HG03457 (cell line): Measurements from ENCODE around the gene MED12L.

Source experiments
- ATAC-seq: cut with Tn5 transposase; IDR thresholded peaks from one replicate; pipeline ENCODE4 v1.9.1; 2021; ENCODE audit warnings: moderate number of reproducible peaks; ENCODE audit not compliant: unreplicated experiment

MED12L gene

GRCh38 chr3:151283907-151284461 lies 198.5 kb downstream of the MED12L start:
- ATAC-seq, result no peak

DNA sequence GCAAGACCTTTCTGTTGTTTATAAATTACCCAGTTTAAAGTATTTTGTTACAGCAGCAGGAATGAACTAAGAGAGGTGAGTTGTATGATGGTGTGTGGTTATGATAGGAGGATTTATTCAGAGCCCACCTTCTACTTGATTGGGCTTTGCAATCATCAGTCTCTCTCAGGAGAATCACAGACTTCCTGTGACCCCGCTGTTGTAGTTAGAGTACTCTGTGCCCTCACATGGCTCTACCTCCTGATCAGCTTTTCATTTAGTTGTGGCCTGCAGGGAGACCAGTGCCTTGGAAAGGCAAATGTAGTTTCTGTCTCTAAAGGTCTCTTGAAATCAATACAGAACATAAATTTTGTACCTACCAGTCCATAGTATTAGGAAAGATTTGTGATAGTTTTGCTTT lies 200.5 kb downstream of the MED12L start:
- no peak for ATAC-seq

DNA sequence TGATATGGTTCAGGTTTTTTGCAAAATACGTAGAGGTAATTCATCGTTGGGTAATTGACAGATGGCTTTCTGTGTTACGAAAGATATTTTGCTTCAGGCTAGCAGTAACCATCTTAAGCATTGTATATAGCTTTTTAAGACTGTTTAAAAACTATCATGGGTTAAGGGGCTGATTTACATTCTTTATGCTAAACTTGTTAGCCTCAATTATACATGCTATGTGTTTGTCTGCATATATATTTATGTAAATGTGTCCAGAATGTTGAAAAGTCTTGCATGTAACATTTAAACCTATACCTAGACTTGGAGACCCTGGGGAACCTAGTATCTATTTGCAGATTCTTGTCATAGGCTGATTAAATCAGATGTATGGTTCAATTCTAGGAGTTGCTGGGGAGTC lies 204.0 kb downstream of the MED12L start:
- ATAC-seq, result no peak

DNA sequence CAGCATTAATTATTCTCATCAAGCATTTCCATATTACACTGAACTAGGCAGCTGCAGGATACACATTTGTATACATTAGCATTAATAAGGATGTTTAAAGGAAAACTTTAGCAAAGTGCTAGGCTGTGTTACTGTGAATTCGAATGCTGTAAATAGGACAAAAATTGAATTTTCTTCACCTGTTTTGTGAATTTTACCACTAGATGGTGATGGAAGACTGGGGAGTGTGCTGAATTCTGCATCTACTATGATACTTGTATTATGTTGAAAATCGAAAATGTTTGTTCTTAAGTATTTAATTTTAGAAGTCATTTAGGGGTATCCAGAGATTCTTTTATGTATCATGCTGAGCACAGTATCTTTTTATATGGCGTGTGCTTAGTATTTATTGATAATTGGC lies 205.2 kb downstream of the MED12L start:
- no peak for ATAC-seq

GRCh38 chr3:151293127-151293526 lies 207.7 kb downstream of the MED12L start:
- no peak for ATAC-seq

DNA sequence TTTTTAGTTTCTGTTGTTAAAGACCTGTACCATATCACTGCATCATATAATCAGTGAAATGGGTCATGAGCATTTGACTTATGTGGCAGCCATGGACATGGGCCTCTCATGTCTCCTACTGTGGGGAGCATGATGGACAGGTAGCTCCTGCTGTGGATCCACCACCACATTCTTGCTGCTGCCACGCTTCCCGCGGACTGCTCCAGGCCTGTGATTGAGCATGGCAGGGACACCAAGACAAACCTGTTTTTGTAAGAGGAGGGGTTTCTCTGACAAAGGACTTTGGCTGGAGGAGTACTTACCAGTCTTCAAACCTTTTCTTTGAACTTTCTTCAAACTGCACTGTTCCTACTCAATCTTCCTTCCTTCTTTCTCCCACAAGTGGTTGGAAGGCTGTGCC lies 210.8 kb downstream of the MED12L start:
- no peak for ATAC-seq

GRCh38 chr3:151297429-151297828 lies 212.0 kb downstream of the MED12L start:
- ATAC-seq, result no peak

DNA sequence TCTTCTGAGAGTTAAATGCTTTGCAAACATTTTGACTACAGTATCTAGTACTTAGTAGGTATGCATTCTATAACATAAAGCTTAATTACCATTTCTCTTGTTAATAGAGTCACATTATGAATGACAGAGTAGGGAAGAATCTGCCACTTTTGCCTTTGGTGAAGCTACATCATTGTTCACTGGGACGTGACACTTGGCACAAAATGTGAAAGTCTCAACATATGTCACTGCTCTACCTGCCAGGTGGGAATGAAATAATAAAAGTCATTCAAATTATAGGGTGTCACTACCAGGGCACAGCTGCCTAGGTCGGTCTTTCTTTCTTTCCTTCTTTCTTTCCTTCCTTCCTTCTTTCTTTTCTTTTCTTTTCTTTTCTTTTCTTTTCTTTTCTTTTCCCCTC lies 213.5 kb downstream of the MED12L start:
- ATAC-seq, result no peak

DNA sequence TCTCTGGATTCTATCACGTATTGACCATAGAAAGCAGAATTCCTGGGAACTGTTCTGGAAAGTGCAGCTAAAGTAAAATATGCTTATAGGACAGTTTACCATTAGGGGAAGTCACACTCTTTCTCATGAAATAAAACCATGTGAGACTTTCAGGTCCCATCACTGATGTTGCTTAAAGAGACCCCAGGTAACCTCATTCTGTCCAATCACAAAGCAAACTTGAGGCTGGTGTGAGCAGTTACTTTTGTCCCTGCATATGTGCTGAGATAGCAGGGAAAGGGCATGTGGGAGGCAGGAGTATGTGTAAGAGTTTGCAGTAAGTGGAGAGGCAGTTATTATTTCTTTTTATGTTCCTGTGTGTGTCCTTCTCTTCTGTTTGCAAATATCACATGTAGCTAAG lies 215.1 kb downstream of the MED12L start:
- no peak for ATAC-seq

DNA sequence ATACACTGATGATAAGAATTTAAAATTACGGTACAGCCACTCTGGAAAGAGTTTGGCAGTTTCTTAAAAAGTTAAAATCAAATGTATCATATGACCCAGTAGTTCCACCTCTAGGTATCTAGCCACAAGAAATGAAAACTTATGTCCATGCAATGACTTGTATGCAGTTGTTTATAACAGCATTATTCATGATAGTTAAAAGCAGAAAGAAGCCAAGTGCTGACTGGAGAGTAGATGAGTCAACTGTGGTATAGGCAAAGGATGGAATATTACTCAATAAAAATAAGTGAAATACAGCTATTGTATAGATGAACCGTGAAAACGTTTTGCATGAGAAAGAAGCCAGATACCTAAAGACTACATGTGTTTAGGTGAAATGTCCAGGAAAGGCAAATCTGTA lies 216.3 kb downstream of the MED12L start:
- no peak for ATAC-seq

GRCh38 chr3:151303751-151304150 lies 218.3 kb downstream of the MED12L start:
- no peak for ATAC-seq

DNA sequence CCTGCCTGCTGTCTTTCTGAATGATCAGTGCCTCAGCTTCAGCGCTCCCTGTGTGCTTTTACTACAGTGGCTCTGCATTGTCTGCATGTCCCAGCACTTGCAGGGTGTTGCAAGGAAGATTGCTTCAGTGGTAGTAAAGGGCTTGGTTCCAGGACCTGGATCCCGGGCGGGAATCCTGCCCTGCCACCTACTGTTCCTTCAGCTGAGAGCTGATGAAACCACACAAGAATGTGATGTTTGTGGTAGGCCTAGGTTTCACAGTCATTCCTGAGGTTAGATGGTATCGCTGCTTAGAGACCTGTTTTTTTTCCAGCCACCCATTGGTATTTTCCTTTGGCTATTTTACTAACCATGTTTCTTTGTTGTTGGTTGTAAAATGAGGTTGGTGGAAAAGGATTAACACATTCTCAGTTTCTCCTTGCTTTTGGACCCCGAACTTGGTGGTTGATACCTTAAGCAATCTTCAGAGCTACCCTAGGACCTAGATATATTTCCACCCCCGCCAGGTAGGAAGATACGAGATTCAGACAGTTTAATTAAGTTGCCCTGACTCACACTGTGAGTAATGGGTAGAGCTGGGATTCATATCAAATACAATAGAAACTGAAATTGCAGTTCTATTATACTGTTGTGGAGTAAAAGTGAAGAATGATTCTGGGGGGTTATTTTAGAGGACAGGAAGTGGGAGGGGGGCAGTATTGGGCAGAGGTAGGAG lies 219.8 kb downstream of the MED12L start:
- ATAC-seq, result no peak

DNA sequence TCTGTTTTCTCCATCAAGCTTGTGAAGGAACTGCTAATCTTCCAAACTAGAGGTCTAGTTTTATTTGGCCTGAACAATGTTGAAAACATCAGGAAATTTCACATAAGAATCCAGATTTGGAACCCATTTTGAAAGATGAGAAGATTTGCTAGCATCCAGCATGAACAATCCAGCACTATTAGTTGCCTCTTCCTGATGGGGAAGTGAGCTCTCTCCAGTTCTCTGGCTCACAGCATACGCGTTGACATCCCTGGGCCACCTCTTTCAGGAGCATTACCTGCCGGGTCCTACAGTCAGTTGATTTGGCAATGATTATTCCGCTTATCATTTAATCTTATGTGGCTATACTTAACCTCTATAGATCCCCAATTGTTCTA lies 220.3 kb downstream of the MED12L start:
- no peak for ATAC-seq

GRCh38 chr3:151306168-151306810 lies 220.8 kb downstream of the MED12L start:
- ATAC-seq, result no peak

DNA sequence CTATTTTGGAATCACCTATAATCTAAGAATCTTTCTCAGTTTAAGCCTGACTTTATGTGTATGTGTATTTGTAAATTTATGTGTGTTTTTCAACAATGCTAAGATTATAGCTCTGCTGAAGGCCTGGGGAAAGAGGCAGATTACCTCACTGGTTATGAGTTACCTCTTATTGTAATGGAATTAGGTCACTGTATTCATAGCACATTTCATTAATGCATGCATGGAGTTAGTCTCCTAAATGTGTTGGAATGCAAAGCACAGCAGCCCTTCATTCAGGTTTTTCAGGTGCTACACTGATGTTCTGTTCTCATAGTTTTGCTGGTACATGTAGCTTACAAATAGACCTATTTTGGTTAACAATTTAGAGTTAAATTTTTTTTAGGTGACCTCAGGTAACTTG lies 221.7 kb downstream of the MED12L start:
- no peak for ATAC-seq

DNA sequence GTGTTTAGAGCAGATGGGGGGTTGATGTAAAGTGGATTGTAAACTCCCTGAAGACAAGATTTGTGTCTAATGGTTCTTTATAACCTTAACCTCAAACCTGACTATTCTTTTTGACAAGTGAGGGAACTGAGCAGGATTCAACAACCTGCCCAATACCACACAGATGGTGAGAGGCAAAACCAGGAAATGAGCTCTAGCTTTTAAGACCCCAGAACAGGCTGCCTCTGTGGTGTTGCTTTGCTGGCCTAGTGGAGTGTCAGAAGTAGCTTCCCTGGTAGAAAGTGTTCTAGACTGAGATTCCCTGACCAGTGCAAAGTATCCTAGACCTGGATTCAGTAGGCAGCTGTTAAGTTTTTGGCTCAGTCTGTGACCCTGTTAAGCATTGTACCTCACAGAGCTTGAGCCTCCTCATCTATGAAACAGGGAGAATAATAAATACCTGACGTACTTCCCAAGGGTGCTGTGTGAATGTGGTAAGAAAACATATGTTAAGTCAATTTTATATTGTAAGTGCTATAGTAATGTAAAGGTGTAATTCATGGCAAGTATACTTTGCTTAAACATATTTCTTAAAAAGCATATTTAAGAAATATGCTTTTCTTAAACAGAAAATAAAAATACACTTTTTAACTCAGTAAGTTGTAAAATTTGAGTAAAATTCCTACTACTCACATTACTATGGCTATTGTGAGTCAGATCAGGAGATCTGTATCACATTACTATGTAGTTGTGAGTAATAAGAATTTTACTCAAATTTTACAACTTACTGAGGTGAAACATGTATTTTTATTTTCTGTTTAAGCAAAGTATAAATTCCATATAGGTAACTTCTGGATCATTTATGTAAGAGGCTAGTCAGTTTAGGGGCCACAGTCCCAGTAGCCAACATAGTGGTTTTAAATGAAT lies 222.4 kb downstream of the MED12L start:
- no peak for ATAC-seq

GRCh38 chr3:151309566-151309965 lies 224.1 kb downstream of the MED12L start:
- no peak for ATAC-seq

- no peak for ATAC-seq
These were observed 227.5 kb downstream of the MED12L start for GRCh38 chr3:151312972-151313371.

DNA sequence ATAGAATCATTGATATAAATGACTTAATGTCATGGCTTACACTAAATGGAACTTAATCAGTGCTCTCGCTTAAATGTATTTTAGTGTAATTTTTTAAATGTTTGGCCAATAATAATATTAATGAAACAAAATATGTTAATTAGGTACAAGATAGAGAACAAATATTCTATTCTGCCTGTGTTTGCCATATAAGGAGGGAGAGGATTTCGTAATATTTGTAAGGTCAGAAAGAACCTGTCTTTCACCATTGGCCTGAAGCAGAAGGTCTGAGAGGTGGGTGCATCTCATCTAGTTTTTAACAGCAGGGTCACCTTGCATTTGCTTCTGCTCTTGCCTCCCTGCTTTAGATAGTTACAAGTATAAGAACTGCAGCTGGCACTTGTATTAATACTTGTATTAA lies 228.7 kb downstream of the MED12L start:
- ATAC-seq, result no peak

DNA sequence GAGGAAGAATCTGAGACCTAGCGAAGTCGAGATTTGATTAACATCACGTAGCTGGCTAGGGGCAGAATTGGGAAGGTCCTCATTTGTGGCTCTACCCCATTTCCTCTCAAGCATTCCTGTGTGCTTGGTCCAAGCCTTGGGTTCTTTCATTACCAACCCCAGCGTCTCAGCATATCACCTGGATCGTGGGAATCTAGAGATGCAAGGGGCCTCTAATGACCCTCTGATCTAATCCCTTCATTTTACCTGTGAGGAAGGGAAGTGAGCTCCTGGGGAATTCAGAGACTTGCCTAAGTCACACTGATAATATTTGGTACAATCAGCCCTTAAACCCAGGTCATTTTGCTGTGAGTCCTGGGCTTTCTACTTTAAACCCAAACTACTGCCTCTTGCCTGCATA lies 229.1 kb downstream of the MED12L start:
- ATAC-seq, result no peak

DNA sequence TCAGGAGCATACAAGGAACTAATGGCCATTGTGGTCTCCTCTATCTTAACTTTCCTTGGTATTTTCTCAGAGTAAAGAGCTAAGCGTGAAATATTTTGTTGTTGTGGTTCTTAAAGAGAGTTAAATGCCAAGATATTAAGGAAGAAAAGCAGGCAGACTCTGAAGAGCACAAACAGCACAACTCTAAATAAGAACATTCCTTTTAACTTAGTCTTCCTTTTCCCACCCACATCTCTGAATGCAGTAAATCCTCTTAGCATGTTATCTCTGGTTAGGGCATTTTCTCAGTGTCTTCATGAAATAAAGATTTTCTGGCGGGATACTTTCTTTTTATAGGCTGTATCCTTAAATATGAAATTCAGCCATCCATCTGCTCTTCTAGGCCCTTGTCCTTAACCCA lies 229.7 kb downstream of the MED12L start:
- no peak for ATAC-seq

GRCh38 chr3:151315846-151316245 lies 230.4 kb downstream of the MED12L start:
- ATAC-seq, result no peak
